H1 (cell line): ENCODE measurements around the gene COMP. TPM values are rescaled to one million over a fixed set of nuclear protein-coding genes. Genes with fewer than 3 reads are reported as not detected.

Experiments used
- EZH2 ChIP-seq: fragments of 200-600 bp; sonication (generic); IDR thresholded peaks from 2 replicates; pipeline ENCODE4 v1.7.1; 2012; ENCODE audit warnings: low read depth, mild to moderate bottlenecking, moderate library complexity, low read length, inconsistent platforms; ENCODE audit not compliant: severe bottlenecking
- SUZ12 ChIP-seq: fragments of 200-600 bp; sonication (generic); IDR thresholded peaks from 2 replicates; pipeline ENCODE4 v1.6.1; 2012; ENCODE audit warnings: mild to moderate bottlenecking, inconsistent platforms, low read length, moderate library complexity, mixed read lengths
- polyA plus RNA-seq, 7 experiments: library from polyadenylated mRNA; depleted of rRNA in 3 of 7; stranded (reverse) in 5 of 7; unstranded in 2 of 7; fragments of >200 nt in 5 of 7; fragments of 200-250 nt in 2 of 7; gene quantifications; 1 replicate in 5 of 7; 2 replicates in 1 of 7; 4 replicates in 1 of 7; pipeline versions ENCODE4 v1.2.1 to v1.2.3, GENCODE V29; 2011 to 2013; ENCODE audit warnings: missing spikeins in 2 of 7, mixed read lengths in 2 of 7
- total RNA-seq: library from RNA; stranded (reverse); fragmentation: NEBNext Ultra II Directional; extraction: Animal tissue kit (Norgen Biotek cat#: 25700); gene quantifications from 2 replicates; pipeline ENCODE4 v1.2.1, GENCODE V29; 2021

COMP gene
- total and polyA plus RNA-seq, 2 of the 8 experiments (the other 6 are each of a cell fraction or from before 2014, with no cell fraction given) = 0.17 TPM

DNA sequence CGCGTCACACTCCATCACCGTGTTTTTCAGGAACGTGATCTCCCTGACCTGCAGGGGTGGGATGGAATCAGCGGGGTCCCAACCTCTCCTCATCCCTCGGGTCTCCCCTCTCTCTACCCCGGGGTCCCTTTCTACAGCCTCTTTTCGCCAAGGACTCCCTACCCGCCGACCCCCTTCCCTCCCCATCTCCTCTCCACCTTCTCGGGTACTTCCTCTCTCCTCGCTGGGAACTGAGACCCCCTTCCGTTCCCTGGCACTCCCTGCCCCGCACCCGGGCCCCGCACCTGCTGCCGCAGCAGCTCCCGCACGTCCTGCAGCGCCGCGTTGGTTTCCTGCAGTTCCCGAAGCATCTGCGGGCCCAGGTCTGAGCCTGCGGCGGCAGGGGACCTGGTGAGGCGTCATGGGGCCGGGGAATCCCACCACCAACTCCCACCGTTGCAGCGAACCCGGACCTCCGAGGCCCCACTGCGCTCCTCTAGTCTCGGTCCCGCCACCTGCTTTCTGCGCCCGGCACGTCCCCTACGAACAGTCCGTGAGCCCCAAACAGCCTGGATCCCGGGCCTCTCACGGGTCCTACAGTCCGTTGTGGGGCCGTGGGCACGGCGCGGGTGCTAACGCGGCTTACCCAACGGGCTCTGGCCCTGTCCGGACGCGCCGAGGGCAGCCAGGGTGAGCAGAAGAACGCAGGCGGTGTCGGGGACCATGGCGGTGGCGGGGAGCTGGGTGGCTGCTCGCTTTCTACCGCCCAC lies at the start of gene COMP (continued):
- peak; percentile 99 for TF ChIP-seq SUZ12
- peak; percentile 99 for TF ChIP-seq EZH2
- TF ChIP-seq, all 59 proteins: peak for 4
